ENCODE results near the gene NUCB2. TPM values are rescaled to one million over a fixed set of nuclear protein-coding genes. Genes with fewer than 3 reads are reported as not detected.
A peak's percentile ranks its signal among the peaks of the same experiment; 100 is the strongest.

Gene NUCB2
- polyA plus RNA-seq, 3 donors, result 8.6 to 41.3 (median 31.4) TPM

- H3K4me1 Mint-ChIP-seq, result peaks cover 6% of the 10 kb centered on the region
- H3K4me3 ChIP-seq (replicated peaks in 1 of 3; ENCODE audit: low read depth in 2 of 3, low read length in 3 of 3), result no peak overlapping the region
- H2AFZ ChIP-seq (ENCODE audit: insufficient read depth, low read depth, low read length, poor library complexity, severe bottlenecking), result no peak overlapping the region
Observed at GRCh38 chr11:17244046-17244445, 32.5 kb upstream of the NUCB2 start.

DNA sequence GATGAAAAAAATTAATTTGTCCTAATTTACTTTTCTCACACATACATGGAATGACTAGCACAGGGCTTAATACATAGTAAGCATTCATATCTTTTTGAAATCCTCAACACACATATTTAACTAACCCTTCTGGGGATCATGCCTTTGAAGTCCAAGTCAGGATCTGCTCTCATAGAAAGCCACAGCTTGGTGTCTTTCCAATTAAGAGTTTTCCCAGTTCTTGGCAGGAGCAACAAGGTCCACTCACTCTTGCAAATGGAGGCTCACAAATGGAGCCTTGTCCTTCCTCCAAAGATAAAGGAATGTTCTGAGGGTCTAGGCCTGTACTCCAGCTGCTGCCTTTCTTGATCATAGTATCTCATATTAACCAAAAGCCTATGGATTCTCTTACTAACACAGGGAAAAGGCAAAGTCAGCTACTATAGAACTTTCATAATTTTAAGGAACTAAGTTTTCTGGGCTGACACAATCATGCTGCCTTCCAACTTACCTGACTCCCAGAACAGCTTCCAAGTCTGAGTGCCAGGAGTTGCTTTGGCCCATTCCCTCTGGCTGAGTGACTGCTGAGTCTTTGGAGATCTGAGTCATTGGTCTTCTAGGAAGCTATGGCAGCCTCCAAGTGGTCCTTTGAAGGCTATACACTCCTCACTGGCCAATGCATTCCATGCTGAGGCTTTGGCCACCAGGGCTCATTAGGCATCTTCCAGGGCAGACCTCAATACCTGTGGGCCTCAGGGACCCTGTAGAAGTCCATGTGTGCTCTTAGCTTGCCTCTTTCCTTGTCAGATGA lies 25.8 kb upstream of the NUCB2 start:
- peaks cover 0 to under 1% of the 10 kb centered on the region in 2 donors for H3K27me3 ChIP-seq (ENCODE audit: control insufficient read depth in 2 of 2, insufficient read depth in 2 of 2, low read length in 2 of 2)
- no peaks in the 10 kb centered on the region for H3K4me1 ChIP-seq (ENCODE audit: control insufficient read depth in 1 of 2, insufficient read depth in 2 of 2, low read length in 2 of 2)
- no peaks in the 10 kb centered on the region for H3K36me3 ChIP-seq (replicated peaks in 1 of 2; ENCODE audit: control insufficient read depth in 1 of 2, insufficient read depth in 2 of 2, low read length in 2 of 2)
- H2AFZ ChIP-seq (ENCODE audit: insufficient read depth, low read depth, low read length, poor library complexity, severe bottlenecking), result no peak overlapping the region
- no peaks in the 10 kb centered on the region for H3K9me3 ChIP-seq (replicated peaks in 1 of 2; ENCODE audit: control insufficient read depth in 1 of 2, insufficient read depth in 1 of 2, low read length in 2 of 2)
- H3K4me2 ChIP-seq (replicated peaks; ENCODE audit: extremely low read depth, low read length, poor library complexity, severe bottlenecking), result no peak overlapping the region
- H3K27ac Mint-ChIP-seq, result no peak overlapping the region
- no peak overlapping the region for H3K4me3 ChIP-seq (replicated peaks in 1 of 3; ENCODE audit: low read depth in 2 of 3, low read length in 3 of 3)
- DNase-seq, result no peak
- H3K27ac ChIP-seq (ENCODE audit: low read depth in 1 of 2, low read length in 2 of 2), result no peak overlapping the region
- H3K4me1 Mint-ChIP-seq, result no peaks in the 10 kb centered on the region
- peaks cover 7 to 15% (median 11%) of the 10 kb centered on the region in 3 donors for H3K27me3 Mint-ChIP-seq (ENCODE audit: low read depth in 3 of 3)
- peaks cover 0 to 3% (median 0%) of the 10 kb centered on the region in 7 donors for H3K9me3 Mint-ChIP-seq
- intact Hi-C loops (cut with micrococcal nuclease), result no loop called here
- H3K79me2 ChIP-seq (ENCODE audit: insufficient read depth, low read length), result no peaks in the 10 kb centered on the region
- H3K36me3 Mint-ChIP-seq, result no peaks in the 10 kb centered on the region
- H3K4me3 Mint-ChIP-seq, result no peak overlapping the region
- H4K20me1 ChIP-seq (ENCODE audit: insufficient read depth, low read length), result no peaks in the 10 kb centered on the region
- no peak overlapping the region for H3K9ac ChIP-seq (ENCODE audit: insufficient read depth, low read length, poor library complexity, severe bottlenecking)
- TF ChIP-seq, protein P1, sequence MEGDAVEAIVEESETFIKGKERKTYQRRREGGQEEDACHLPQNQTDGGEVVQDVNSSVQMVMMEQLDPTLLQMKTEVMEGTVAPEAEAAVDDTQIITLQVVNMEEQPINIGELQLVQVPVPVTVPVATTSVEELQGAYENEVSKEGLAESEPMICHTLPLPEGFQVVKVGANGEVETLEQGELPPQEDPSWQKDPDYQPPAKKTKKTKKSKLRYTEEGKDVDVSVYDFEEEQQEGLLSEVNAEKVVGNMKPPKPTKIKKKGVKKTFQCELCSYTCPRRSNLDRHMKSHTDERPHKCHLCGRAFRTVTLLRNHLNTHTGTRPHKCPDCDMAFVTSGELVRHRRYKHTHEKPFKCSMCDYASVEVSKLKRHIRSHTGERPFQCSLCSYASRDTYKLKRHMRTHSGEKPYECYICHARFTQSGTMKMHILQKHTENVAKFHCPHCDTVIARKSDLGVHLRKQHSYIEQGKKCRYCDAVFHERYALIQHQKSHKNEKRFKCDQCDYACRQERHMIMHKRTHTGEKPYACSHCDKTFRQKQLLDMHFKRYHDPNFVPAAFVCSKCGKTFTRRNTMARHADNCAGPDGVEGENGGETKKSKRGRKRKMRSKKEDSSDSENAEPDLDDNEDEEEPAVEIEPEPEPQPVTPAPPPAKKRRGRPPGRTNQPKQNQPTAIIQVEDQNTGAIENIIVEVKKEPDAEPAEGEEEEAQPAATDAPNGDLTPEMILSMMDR (IDR thresholded peaks at IDR 0.05), result no peak

More at GRCh38 chr11:17244046-17244445, 32.5 kb upstream of the NUCB2 start:
- H3K9ac ChIP-seq (ENCODE audit: insufficient read depth, low read length, poor library complexity, severe bottlenecking), result no peak overlapping the region
- no peak overlapping the region for H3K4me3 Mint-ChIP-seq
- H3K4me2 ChIP-seq (replicated peaks; ENCODE audit: extremely low read depth, low read length, poor library complexity, severe bottlenecking), result no peak overlapping the region
- peaks cover 19 to 36% (median 20%) of the 10 kb centered on the region in 3 donors for H3K27me3 Mint-ChIP-seq (ENCODE audit: low read depth in 3 of 3)
- H4K20me1 ChIP-seq (ENCODE audit: insufficient read depth, low read length), result no peaks in the 10 kb centered on the region
- peak overlapping the region in 1 of 7 donors; percentile 44 for H3K27ac Mint-ChIP-seq
- H3K27ac ChIP-seq (ENCODE audit: low read depth in 1 of 2, low read length in 2 of 2), result no peak overlapping the region
- no peak for DNase-seq
- H3K36me3 ChIP-seq (replicated peaks in 1 of 2; ENCODE audit: control insufficient read depth in 1 of 2, insufficient read depth in 2 of 2, low read length in 2 of 2), result no peaks in the 10 kb centered on the region
- H3K36me3 Mint-ChIP-seq, result no peaks in the 10 kb centered on the region
- intact Hi-C loops (cut with micrococcal nuclease), result no loop called here
- peaks cover 5 to 12% of the 10 kb centered on the region in 2 donors for H3K27me3 ChIP-seq (ENCODE audit: control insufficient read depth in 2 of 2, insufficient read depth in 2 of 2, low read length in 2 of 2)
- peaks cover 0 to 2% of the 10 kb centered on the region in 2 donors for H3K4me1 ChIP-seq (ENCODE audit: control insufficient read depth in 1 of 2, insufficient read depth in 2 of 2, low read length in 2 of 2)
- H3K9me3 ChIP-seq (replicated peaks in 1 of 2; ENCODE audit: control insufficient read depth in 1 of 2, insufficient read depth in 1 of 2, low read length in 2 of 2), result no peaks in the 10 kb centered on the region
- TF ChIP-seq, protein P1 (IDR thresholded peaks at IDR 0.05), result no peak
- 45% methylated on average over 1 of the region's 2 CpGs for WGBS (ENCODE audit: insufficient coverage)
- peaks cover 0 to 8% (median 3%) of the 10 kb centered on the region in 7 donors for H3K9me3 Mint-ChIP-seq
- H3K79me2 ChIP-seq (ENCODE audit: insufficient read depth, low read length), result no peaks in the 10 kb centered on the region

All from CD14-positive monocyte (primary cell).